ENCODE measurements around the gene ATP6V0E2. TPM values are rescaled to one million over a fixed set of nuclear protein-coding genes. Genes with fewer than 3 reads are reported as not detected.
"Not testable (repeated sequence)": the region's sequence is repeated elsewhere in the genome, so short reads cannot be mapped to it uniquely, and the experiment has no call there.

Gene ATP6V0E2
- total RNA-seq, 1 experiment from 2014 or later, result 26.2 TPM

DNA sequence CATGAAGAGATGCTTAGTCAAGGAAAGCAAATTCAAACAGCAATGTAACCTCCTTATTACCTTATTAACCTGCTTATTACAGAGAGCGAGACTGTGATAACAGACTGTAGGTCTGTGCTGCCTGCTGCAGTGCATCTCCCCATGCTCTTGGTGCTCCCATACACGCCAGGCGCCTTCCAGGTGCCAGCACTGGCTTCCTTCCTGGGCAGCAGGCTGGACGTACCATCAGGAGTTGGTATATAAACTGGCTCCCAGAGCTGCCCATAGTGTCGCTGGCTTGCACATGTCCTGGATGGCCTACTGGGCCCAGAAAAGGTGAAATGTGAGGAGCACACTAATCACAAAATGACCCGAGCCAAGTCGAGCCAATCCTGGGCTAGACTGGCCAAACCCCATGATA is 13.5 kb downstream of the ATP6V0E2 start (continued):
- TF ChIP-seq OVOL2 (CRISPR knock-in tag; IDR thresholded peaks at IDR 0.05; ENCODE audit: borderline replicate concordance) (no peak), ETV6 (CRISPR knock-in tag; IDR thresholded peaks at IDR 0.05) (no peak), CBFB (CRISPR knock-in tag; IDR thresholded peaks at IDR 0.05; ENCODE audit: low read depth) (no peak), NFE2L1 (CRISPR knock-in tag; IDR thresholded peaks at IDR 0.05) (no peak), CREM (CRISPR knock-in tag; IDR thresholded peaks at IDR 0.05) (no peak), ZNF121 (CRISPR knock-in tag; IDR thresholded peaks at IDR 0.05) (no peak)
- TF ChIP-seq, protein P1, sequence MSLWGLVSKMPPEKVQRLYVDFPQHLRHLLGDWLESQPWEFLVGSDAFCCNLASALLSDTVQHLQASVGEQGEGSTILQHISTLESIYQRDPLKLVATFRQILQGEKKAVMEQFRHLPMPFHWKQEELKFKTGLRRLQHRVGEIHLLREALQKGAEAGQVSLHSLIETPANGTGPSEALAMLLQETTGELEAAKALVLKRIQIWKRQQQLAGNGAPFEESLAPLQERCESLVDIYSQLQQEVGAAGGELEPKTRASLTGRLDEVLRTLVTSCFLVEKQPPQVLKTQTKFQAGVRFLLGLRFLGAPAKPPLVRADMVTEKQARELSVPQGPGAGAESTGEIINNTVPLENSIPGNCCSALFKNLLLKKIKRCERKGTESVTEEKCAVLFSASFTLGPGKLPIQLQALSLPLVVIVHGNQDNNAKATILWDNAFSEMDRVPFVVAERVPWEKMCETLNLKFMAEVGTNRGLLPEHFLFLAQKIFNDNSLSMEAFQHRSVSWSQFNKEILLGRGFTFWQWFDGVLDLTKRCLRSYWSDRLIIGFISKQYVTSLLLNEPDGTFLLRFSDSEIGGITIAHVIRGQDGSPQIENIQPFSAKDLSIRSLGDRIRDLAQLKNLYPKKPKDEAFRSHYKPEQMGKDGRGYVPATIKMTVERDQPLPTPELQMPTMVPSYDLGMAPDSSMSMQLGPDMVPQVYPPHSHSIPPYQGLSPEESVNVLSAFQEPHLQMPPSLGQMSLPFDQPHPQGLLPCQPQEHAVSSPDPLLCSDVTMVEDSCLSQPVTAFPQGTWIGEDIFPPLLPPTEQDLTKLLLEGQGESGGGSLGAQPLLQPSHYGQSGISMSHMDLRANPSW (CRISPR knock-in tag; conservative IDR thresholded peaks at IDR 0.05; ENCODE audit: low read depth), result no peak

DNA sequence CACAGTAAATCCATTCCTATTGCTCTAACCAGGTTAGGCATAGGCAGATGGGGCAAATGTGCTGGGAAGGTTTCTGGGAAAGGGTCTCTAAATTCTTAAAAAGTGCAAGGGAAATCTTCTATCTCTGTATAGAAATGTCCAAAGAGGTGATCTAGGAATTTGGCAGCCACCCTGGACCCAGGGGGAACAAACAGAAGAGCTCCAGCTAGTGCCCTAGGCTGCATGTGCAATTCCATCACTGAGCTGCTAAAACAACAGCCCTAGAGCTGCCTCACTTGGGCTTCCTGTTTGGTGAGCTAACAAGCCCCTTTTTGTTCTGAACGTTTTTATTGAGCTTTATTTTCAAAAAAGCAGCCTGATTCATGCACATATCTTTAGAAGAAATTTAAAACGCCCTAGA is 16.9 kb downstream of the ATP6V0E2 start:
- CTCF ChIA-PET; H3K4me1 Mint-ChIP-seq; H3K4me3 Mint-ChIP-seq; POLR2A ChIA-PET; H3K36me3 Mint-ChIP-seq; H3K9me3 Mint-ChIP-seq; H3K27ac Mint-ChIP-seq; DNase-seq (ENCODE audit: low spot score); ATAC-seq; H3K27me3 Mint-ChIP-seq (ENCODE audit: low read depth): not testable (repeated sequence)

DNA sequence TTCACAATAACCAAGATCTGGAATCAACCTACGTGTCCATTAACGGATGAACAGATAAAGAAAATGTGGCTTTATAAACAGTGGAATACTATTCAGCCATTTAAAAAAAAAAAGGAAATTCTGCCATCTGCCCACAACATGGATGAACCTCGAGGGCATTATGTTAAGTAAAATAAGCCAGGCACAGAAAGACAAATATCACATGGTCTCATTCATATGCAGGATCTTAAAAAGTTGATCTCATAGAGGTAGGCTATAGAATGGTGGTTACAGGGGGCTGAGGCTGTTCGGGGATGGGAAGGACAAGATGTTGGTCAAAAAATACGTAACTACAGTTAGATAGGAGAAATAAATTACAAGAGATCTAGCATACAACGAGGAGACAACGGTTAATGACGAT is 21.2 kb downstream of the ATP6V0E2 start:
- POLR2A ChIA-PET; DNase-seq (ENCODE audit: low spot score); CTCF ChIA-PET: not testable (repeated sequence)

DNA sequence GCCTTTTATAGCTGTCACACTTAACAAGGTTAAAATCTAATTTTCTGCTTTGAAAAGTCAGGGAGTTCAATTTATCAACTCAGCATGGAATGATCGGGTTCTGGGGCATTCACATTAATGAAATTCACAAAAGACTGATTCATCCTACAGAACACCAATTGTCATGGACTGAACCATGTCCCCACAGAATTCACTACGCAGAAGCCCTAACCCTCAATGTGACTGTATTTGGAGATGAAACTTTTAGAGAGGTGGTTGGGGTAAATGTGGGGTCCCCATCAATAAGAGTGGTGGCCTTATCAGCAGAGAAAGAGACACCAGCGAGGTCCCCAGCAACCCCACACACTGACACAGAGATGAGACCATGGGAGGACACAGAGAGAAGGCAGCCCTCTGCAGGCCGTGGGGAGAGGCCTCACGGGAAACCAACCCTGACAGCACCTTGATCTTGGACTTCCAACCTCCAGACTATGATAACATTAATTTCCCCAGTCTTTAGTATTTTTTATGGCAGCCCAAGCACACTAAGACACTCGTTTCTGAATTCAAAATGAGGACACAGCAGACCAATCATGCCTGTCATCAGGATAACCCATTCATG is 34.1 kb downstream of the ATP6V0E2 start:
- H3K4me1 Mint-ChIP-seq; H3K27ac Mint-ChIP-seq; DNase-seq (ENCODE audit: low spot score); H3K27me3 Mint-ChIP-seq (ENCODE audit: low read depth); H3K4me3 Mint-ChIP-seq; POLR2A ChIA-PET; H3K9me3 Mint-ChIP-seq; H3K36me3 Mint-ChIP-seq; CTCF ChIA-PET: not testable (repeated sequence)
- peak; percentile 46 for ATAC-seq

More for the DNA sequence above, 21.2 kb downstream of the ATP6V0E2 start:
- H3K4me1 Mint-ChIP-seq; H3K27ac Mint-ChIP-seq; H3K27me3 Mint-ChIP-seq (ENCODE audit: low read depth); H3K4me3 Mint-ChIP-seq; ATAC-seq; H3K36me3 Mint-ChIP-seq; H3K9me3 Mint-ChIP-seq: not testable (repeated sequence)

DNA sequence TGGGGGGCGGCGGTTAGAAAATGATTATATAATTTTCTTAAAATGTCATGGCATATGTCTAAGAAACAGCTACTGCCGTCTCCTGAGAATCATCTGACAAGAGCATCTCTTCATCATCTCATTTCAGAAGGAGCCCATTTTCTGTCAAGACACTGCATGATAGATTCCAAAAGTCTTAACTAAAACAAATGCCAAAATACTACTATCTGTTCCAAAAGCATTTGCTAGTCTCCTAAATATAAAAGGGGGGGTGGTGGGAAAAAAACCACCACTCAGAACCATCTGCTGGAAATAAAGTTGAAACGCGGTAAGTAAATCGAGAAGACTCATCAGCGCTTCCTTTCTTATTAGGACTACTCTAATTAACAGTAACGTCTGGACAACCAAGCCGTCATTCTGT is 36.5 kb downstream of the ATP6V0E2 start:
- POLR2A ChIA-PET; H3K4me1 Mint-ChIP-seq; DNase-seq (ENCODE audit: low spot score); H3K9me3 Mint-ChIP-seq; H3K4me3 Mint-ChIP-seq; CTCF ChIA-PET; ATAC-seq; H3K27me3 Mint-ChIP-seq (ENCODE audit: low read depth); H3K36me3 Mint-ChIP-seq; H3K27ac Mint-ChIP-seq: not testable (repeated sequence)

DNA sequence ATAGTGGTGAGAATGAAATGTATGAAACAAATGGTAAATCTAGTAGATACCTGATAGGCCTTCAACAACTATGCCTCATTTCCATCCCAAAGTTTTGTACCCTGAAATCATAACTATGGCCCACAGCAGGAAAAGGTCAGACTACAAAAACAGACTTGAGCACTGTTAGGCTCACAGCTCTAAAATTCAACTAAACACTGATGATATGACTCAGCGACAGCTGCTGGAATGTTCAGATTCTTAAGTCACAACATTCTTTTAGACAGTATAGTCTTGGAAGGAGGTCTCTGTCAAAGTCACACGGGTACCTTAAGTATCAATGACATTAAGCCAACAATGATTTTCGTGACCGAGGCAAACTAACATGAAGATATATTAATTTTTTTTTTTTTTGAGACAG is 38.4 kb downstream of the ATP6V0E2 start:
- H3K27me3 Mint-ChIP-seq (ENCODE audit: low read depth); H3K27ac Mint-ChIP-seq; H3K4me1 Mint-ChIP-seq; POLR2A ChIA-PET; ATAC-seq; H3K9me3 Mint-ChIP-seq; H3K4me3 Mint-ChIP-seq; H3K36me3 Mint-ChIP-seq; DNase-seq (ENCODE audit: low spot score); CTCF ChIA-PET: not testable (repeated sequence)

DNA sequence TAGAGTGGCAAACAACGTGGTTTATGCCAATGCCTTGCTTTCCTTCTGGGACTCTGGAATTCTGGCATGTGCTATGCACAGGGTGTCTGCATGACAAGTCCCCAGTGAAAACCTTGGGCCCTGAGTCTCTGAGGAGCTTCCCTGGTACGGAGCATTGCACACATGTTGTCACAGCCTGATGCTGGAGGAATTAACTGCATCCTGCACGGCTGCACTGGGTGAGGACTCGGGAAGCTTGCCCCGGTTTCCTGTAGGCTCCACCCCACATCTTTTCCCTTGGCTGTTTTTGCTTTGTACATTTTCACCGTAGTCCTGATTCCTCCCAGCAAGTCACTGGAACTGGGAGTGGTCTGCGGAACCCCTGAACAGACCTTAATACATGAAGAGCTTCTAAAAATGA is 52.6 kb downstream of the ATP6V0E2 start:
- H3K27me3 Mint-ChIP-seq (ENCODE audit: low read depth); POLR2A ChIA-PET; H3K27ac Mint-ChIP-seq; H3K4me3 Mint-ChIP-seq; ATAC-seq; DNase-seq (ENCODE audit: low spot score); H3K4me1 Mint-ChIP-seq; H3K9me3 Mint-ChIP-seq; H3K36me3 Mint-ChIP-seq; CTCF ChIA-PET: not testable (repeated sequence)

Other genes with a start within 250 kb of the ATP6V0E2 start
- gene ZNF467, start 100.4 kb upstream of the ATP6V0E2 start, total RNA-seq (2021), result 0.70 to 1.2 TPM (median 0.73 TPM) in 3 replicates
- gene ZNF862, start 35.6 kb upstream of the ATP6V0E2 start, total RNA-seq (2021), result 3.6 to 6.3 TPM (median 5.8 TPM) in 3 replicates

Data from WTC11 (cell line).